NCI-H524 treated with DMSO at 0.1 percent for 48 hours (cell line): Measurements from ENCODE around the gene DIP2C.
"Not testable (repeated sequence)": the region's sequence is repeated elsewhere in the genome, so short reads cannot be mapped to it uniquely, and the experiment has no call there.

Source experiments
- DNase-seq: peaks from one replicate; lab custom pipeline; 2025; lab: John Stamatoyannopoulos, UW

DIP2C gene

GRCh38 chr10:267705-268104 is 421.8 kb downstream of the DIP2C start:
- DNase-seq, result no peak

GRCh38 chr10:266974-267425 is 422.5 kb downstream of the DIP2C start:
- DNase-seq, result no peak

GRCh38 chr10:265816-266588 is 423.5 kb downstream of the DIP2C start:
- not testable (repeated sequence) for DNase-seq

GRCh38 chr10:265074-265440 is 424.4 kb downstream of the DIP2C start:
- DNase-seq, result not testable (repeated sequence)

- DNase-seq, result not testable (repeated sequence)
These were observed 425.1 kb downstream of the DIP2C start for GRCh38 chr10:264160-265073.

GRCh38 chr10:260819-261429 is 428.5 kb downstream of the DIP2C start:
- no peak for DNase-seq

- DNase-seq, result no peak
These were observed 437.4 kb downstream of the DIP2C start for GRCh38 chr10:251982-252582.

- DNase-seq, result no peak
These were observed 441.2 kb downstream of the DIP2C start for GRCh38 chr10:248307-248706.

GRCh38 chr10:247480-247879 is 442.0 kb downstream of the DIP2C start:
- no peak for DNase-seq

GRCh38 chr10:246431-246830 is 443.0 kb downstream of the DIP2C start:
- no peak for DNase-seq

GRCh38 chr10:244227-244626 is 445.2 kb downstream of the DIP2C start:
- no peak for DNase-seq

- no peak for DNase-seq
These were observed 447.4 kb downstream of the DIP2C start for GRCh38 chr10:241966-242643.

- DNase-seq, result no peak
These were observed 448.0 kb downstream of the DIP2C start for GRCh38 chr10:241451-241850.

- no peak for DNase-seq
These were observed 450.4 kb downstream of the DIP2C start for GRCh38 chr10:239109-239508.

GRCh38 chr10:235915-236314 is 453.6 kb downstream of the DIP2C start:
- no peak for DNase-seq

GRCh38 chr10:234708-235406 is 454.6 kb downstream of the DIP2C start:
- DNase-seq, result no peak

GRCh38 chr10:232878-233277 is 456.6 kb downstream of the DIP2C start:
- DNase-seq, result no peak

- no peak for DNase-seq
These were observed 457.4 kb downstream of the DIP2C start for GRCh38 chr10:232061-232460.

GRCh38 chr10:230758-231157 is 458.7 kb downstream of the DIP2C start:
- DNase-seq, result no peak

GRCh38 chr10:228366-228765 is 461.1 kb downstream of the DIP2C start:
- DNase-seq, result no peak

GRCh38 chr10:227014-227413 is 462.5 kb downstream of the DIP2C start:
- DNase-seq, result no peak
